ENCODE data around the gene FCGR3A.
"Not testable (repeated sequence)": the region's sequence is repeated elsewhere in the genome, so short reads cannot be mapped to it uniquely, and the experiment has no call there.

DNA sequence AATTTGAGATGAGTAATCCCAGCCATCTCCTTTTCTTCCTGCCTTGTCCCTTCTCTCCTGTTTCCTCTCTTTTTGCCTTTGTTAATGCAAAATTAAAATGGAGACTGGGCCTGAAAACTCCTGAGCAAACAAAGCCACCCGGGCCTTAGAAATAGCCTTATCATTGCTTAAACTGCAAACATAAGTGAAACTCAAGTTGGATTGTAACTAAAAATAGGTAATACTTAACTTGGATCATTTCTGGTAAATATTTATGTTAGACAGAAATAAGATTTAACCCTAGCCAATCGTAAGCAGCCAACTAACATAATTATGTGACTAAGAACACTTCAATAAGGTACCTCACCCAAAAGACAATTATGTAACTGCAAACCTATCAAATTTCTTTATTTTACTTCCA lies 46.0 kb upstream of the FCGR3A start:
- TF ChIP-seq TEAD4 (IDR thresholded peaks at IDR 0.05; ENCODE audit: borderline replicate concordance, insufficient read depth); FOXM1 (IDR thresholded peaks at IDR 0.05; ENCODE audit: low read depth); RCOR1 (IDR thresholded peaks at IDR 0.05; ENCODE audit: low read length); YY1 (IDR thresholded peaks at IDR 0.05; ENCODE audit: low read depth); MXI1 (IDR thresholded peaks at IDR 0.05; ENCODE audit: low read depth, low read length); JUND (IDR thresholded peaks at IDR 0.05): not testable (repeated sequence)
- TF ChIP-seq, protein P1, sequence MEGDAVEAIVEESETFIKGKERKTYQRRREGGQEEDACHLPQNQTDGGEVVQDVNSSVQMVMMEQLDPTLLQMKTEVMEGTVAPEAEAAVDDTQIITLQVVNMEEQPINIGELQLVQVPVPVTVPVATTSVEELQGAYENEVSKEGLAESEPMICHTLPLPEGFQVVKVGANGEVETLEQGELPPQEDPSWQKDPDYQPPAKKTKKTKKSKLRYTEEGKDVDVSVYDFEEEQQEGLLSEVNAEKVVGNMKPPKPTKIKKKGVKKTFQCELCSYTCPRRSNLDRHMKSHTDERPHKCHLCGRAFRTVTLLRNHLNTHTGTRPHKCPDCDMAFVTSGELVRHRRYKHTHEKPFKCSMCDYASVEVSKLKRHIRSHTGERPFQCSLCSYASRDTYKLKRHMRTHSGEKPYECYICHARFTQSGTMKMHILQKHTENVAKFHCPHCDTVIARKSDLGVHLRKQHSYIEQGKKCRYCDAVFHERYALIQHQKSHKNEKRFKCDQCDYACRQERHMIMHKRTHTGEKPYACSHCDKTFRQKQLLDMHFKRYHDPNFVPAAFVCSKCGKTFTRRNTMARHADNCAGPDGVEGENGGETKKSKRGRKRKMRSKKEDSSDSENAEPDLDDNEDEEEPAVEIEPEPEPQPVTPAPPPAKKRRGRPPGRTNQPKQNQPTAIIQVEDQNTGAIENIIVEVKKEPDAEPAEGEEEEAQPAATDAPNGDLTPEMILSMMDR (IDR thresholded peaks at IDR 0.05): not testable (repeated sequence)
- TF ChIP-seq, protein P2, sequence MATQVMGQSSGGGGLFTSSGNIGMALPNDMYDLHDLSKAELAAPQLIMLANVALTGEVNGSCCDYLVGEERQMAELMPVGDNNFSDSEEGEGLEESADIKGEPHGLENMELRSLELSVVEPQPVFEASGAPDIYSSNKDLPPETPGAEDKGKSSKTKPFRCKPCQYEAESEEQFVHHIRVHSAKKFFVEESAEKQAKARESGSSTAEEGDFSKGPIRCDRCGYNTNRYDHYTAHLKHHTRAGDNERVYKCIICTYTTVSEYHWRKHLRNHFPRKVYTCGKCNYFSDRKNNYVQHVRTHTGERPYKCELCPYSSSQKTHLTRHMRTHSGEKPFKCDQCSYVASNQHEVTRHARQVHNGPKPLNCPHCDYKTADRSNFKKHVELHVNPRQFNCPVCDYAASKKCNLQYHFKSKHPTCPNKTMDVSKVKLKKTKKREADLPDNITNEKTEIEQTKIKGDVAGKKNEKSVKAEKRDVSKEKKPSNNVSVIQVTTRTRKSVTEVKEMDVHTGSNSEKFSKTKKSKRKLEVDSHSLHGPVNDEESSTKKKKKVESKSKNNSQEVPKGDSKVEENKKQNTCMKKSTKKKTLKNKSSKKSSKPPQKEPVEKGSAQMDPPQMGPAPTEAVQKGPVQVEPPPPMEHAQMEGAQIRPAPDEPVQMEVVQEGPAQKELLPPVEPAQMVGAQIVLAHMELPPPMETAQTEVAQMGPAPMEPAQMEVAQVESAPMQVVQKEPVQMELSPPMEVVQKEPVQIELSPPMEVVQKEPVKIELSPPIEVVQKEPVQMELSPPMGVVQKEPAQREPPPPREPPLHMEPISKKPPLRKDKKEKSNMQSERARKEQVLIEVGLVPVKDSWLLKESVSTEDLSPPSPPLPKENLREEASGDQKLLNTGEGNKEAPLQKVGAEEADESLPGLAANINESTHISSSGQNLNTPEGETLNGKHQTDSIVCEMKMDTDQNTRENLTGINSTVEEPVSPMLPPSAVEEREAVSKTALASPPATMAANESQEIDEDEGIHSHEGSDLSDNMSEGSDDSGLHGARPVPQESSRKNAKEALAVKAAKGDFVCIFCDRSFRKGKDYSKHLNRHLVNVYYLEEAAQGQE (IDR thresholded peaks at IDR 0.05; ENCODE audit: low read depth, low read length): not testable (repeated sequence)

Data from SK-N-SH (cell line).